HG02763 (cell line): Measurements from ENCODE around the gene BPIFA3.
"Not testable (repeated sequence)": the region's sequence is repeated elsewhere in the genome, so short reads cannot be mapped to it uniquely, and the experiment has no call there.

Experiments used
- ATAC-seq: cut with Tn5 transposase; IDR thresholded peaks from one replicate; pipeline ENCODE4 v1.9.1; 2021; ENCODE audit warnings: mild to moderate bottlenecking, moderate library complexity; ENCODE audit not compliant: unreplicated experiment

The BPIFA3 gene

DNA sequence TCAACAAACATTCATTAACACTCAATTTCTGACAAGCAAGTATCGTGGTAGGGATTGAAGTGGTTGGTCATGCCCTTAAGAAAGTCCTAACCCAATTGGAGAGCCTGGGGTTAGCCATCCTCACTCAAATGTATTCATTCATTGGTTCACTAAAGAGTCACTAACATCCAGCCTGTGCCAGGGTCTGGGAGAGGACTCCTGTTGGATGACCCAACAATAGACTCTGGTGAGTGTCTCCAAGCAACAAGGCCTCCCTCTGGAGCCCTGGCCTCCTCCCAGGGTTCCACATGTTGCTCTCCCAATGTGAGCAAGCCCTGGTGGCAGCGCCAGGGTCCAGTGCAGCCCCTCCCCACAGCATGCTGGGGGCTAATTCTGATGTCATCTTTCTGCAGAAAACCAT is at the start of gene BPIFA3:
Gene BPIFA3, plus strand, starts transcription at position 301 of the 400 bp plus-strand sequence. CDS start 185 bp downstream, outside the sequence.
- no peak for ATAC-seq

DNA sequence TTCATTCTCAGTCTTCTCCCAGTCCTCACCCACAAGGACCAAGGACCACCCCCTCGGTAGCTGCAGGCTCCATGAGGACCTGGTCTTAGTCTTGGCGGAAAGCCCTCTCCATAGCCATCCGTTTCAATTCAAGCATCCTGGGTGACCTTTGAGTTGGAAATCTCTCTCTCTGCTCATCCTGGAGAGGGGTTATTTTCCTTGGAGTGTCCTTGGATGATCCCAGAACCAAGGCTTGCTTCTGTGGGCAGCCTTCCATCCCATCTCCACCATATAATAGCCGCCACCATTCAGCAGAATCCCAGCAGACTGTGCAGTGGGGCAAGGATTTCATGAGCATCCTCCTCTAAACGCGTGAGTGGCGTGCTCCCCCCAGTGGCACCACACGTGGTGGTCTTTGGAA is 49.3 kb upstream of the BPIFA3 start, which contains the start of gene BPIFA2:
Gene BPIFA2, plus strand, starts transcription at position 301 of the 400 bp plus-strand sequence. CDS start 987 bp downstream, outside the sequence.
- no peak for ATAC-seq

DNA sequence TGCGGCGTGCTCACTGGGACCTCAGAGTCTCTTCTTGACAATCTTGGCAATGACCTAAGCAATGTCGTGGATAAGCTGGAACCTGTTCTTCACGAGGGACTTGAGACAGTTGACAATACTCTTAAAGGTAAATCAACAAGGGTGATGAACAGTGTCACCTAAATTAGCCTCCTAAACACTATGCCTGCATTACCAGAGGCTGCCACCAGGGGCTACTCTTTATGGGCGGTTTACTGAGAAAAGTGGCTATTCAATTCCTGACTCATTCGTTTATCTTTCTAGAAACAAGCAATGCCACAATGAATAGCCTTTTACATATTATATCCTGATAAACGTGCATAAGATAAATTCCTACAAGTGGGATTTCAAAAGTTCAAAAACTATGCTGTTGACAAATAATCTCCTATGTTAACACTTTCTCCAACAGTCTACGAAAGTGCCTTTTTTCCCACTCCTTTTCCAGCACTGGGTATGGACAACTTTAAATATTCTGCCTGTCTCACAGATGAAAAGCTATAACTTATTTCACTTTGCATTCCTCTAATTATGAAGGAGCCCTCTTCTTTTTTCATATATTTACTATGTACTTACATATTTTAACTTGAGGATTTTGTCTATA is 47.9 kb upstream of the BPIFA3 start:
- no peak for ATAC-seq

DNA sequence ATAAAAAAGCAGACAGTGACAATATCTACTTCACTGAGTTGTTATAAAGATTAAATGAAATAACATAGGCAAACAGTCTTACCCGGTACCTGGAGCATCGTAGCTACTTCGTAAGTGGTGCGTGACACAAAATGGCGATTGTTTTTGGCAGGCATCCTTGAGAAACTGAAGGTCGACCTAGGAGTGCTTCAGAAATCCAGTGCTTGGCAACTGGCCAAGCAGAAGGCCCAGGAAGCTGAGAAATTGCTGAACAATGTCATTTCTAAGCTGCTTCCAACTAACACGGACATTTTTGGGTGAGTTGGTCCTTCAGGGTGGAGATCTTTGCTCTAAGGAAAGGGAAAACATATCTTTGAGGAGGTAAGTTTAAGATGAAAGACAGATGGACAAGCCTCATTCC is 44.4 kb upstream of the BPIFA3 start:
- no peak for ATAC-seq

DNA sequence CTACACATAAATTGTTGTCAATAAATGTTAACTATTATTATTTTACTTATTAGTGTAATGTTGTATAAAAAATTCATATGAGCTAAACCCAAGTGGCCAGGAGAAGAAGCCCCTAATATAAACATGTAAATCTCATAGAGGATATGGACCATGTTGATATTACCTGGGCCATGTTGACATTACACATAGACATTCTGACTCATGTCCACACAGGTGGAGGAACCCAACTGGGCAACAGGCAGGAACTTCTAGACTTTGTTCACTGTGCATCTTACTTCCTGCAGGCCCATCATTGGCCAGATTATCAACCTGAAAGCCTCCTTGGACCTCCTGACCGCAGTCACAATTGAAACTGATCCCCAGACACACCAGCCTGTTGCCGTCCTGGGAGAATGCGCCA is 42.0 kb upstream of the BPIFA3 start:
- no peak for ATAC-seq

DNA sequence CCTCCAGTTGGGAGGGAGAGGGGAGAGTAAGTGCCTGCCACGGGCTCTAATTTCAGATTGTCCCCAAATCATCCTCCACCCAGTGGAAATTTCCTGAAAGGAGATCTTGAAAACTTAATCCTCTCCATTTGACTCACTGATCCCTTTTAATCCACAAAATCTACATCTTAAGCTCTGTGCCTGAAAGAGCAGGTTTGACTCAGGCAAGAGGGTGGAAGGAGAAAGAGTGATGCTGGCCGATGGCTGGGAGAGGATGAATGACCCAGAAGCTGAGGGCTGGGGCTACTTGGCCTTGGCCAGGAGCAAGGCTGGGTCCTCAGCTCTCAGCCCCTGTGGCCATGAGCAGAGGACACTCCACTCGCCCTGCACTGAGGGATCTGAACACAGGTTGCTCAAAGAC is 41.1 kb upstream of the BPIFA3 start:
- ATAC-seq: no peak

DNA sequence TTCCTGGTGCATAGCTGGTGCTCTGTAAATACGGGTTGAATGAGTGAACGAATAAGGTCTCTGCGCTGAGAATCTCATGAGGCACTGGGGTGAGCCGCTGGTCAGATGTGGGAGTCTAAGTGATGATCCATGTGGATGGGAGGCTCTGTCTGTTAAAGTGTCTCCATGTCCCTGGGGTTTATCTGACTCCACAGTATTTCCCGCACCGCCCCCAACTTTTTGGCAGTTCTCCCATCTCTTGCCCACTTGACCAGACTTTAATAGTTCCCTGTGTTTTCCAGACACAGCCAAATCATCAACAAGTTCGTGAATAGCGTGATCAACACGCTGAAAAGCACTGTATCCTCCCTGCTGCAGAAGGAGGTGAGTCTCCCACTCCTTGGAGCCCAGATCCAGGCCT is 39.3 kb upstream of the BPIFA3 start:
- ATAC-seq: no peak

DNA sequence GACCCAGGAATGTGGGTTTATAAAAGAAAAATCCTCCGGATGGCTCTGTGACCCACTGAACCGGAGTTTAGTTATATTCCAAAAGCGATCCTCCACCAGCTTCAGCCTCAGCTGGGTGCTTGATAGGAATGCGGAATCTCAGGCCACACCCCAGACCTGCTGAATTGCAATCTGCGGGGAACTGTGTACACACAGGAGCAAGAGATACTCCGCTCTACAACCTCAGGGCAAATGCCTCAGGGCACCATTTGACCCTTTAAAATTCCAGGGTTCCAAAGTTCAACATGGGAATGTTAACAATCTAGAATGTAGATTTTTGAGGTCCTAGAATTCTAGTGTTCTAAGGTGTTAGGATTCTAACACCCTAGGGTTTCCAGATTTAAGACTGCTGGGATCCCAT is 38.4 kb upstream of the BPIFA3 start:
- ATAC-seq: no peak

DNA sequence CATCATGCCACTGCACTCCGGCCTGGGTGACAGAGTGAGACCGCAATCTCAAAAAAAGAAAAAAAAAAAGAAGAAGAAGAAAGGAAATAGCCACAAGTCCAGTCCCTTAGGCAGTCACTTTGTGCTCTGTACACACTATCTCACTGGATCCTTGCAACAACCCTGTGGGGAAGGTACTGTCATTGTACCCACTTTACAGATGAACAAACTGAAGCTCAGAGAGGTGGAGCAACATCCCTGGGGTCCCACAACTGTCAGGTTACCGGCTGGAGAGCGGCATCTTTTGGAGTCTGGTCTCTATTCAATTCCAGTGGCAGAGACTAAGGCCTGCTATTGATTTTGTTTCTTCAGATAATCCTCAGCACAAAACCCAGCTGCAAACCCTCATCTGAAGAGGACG is 37.0 kb upstream of the BPIFA3 start:
- no peak for ATAC-seq

DNA sequence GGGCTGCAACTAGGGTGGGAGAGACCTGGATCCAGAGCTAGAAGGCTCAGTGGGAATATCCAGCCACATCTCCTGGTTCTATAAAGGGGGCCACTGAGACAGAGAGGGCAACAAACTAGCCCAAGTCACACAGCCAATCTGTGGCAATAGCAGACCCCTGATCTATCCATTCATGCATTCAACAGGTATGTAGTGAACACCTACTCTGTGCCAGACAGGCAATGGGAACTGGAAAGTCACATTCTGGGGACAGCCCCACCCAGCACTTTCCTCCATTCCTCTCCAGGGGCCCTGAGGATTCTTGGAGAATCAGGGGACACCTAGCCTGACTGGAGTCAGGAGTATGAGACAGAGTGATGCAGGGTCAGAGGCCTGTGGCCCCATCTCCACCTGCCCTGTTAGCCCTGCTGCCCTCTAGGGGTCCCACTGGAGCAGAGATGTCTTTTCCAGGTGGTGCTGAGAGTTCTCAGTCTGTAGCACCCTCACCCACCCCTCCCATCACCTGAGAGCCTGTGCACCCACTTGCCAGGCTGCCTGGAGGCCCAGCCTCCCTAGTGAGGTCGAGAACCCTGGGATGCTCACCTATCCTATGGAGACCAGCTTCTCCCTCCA is 35.6 kb upstream of the BPIFA3 start:
- no peak for ATAC-seq

DNA sequence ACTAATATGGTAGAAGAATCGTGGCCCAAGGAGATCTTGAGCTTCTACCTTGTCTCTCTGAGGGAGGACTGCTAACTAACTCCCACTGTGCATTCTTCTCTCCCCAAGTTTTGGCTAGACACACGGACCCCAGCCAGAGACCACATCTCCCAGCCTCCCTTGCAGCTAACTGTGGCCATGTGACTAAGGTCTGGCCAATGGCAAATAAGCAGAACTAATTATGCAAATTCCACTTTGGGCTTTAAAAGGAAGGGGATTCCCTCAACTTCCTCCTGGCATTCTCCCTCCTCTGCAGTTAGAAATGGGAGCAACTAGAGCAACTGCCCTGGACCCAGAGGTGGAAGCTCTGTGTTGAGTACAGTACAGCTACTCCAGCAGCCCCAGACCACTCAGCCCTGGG is 33.8 kb upstream of the BPIFA3 start:
- ATAC-seq: no peak

DNA sequence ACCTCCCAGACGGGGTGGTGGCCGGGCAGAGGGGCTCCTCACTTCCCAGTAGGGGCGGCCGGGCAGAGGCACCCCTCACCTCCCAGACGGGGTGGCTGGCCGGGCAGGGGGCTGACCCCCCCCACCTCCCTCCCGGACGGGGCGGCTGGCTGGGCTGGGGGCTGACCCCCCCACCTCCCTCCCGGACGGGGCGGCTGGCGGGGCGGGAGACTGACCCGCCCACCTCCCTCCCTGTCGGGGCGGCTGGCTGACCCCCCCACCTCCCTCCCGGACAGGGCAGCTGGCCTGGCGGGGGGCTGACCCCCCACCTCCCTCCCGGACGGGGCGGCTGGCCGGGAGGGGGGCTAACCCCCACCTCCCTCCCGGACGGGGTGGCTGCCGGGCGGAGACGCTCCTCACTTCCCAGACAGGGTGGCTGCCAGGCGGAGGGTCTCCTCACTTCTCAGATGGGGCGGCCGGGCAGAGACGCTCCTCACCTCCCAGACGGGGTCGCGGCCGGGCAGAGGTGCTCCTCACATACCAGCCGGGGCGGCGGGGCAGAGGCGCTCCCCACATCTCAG is 32.0 kb upstream of the BPIFA3 start:
- ATAC-seq: not testable (repeated sequence)

DNA sequence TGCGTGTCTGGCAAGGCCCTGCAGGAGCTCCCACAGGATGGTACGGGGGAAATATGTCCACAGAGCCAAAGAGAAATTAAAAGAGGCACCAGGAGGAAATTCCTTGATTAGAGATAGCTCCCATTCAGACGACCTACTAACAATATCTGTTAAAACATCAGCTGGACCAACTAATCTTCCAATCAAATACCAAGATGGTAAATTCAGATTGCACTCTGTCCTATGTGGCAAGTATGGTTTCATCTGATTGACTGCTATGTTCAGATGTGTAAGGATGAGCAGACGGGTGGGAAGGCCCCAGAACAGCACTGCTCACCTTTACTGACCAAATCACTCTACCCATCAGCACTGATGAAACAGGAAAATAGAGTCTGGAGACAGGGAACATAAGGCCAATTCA is 29.7 kb upstream of the BPIFA3 start:
- no peak for ATAC-seq

DNA sequence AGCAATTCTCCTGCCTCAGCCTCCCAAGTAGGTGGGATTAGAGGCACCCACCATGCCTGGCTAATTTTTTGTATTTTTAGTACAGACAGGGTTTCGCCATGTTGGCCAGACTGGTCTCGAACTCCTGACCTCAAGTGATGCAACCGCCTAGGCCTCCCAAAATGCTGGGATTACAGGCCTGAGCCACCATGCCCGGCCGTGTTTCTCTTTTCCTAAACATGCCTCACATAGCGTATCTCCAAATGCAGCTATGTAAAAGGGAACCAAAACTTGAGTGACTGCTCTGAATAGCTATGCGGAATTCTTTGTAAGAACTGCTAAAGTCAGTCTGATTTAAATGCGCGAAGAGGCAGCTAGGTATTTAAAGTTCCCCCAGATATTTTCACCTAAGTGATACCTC is 28.7 kb upstream of the BPIFA3 start:
- no peak for ATAC-seq

DNA sequence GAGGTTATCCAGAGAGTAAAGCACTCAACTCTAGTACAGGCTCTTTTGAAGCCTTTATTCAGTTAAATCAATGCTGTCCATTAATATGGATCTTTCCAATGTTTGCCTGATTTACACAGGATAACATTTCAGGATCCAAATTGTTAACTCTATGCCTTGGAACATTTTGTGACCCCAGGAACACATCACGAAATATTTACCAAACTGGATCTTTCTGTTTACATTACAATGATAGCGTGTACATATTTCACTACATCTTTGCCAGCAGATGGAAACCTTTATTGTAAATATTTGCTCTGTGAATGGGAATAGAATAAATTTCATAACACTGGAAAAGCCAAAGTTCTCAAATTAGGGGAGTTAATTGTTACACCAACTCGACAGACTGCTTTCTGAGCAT is 25.7 kb upstream of the BPIFA3 start:
- no peak for ATAC-seq

DNA sequence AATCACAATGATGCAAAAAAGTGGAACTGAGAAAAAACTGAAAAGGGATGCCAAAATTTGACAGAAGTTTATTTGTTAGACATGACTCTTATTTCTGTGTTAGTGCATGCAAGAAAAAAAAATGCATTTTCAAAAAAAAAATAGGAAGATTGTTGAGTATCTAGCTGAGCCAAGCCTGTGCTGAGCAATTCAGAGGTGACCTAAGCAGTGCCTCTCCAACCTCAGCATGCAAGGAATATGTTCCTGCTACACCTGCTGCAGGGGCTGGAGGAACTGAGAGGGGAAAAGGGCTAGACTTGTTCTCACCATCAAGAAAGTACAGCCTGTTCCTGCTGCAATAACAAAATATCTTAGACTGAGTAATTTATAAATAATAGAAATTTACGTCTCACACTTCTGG is 25.2 kb upstream of the BPIFA3 start:
- ATAC-seq: no peak

DNA sequence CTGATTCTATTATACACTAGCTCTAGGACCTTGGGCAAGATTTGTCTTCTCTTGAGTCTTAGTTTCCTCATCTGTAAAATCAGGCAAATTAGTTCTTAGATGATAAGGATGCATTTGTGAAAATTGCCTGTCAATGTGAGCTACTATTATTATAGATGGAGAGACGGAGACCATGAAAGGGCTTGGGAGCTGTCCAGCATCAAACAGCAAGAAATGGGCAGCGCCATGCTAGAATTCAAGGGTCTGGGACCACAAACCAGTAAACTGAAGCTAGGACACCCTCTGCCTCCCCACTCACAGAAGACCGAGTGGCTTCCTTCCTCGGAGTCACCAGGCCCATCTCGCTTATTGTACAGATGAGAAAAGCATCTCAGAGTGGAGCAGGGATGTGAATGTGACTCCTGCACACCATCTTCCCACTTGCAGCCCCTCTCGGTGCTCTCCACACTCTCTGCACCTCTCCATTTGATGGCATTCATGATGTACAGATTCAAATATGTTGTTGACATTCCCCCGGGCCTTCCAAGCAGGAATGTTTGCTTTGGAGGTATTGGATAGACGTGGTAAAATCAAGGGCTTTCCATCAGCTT is 24.1 kb upstream of the BPIFA3 start:
- ATAC-seq: no peak

DNA sequence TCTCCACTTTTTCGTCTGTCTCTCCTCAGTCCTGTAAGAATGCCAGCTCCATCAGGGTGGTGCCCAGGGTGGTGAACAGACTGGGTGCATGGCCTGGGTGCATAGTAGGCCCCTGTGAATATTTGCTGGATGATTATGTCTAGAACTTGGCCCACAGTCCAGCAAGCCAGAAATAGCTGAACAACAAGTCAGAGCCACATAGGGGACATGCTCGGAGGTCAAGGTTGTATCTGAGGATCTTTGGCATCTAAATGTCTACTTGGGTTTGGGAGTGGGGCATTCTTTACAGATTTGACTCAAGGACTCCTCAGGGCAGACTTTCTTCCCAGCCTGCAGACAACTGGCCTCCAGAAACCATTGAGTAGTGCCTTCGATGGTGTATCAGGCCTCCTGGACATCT is 18.1 kb upstream of the BPIFA3 start:
- ATAC-seq: no peak

DNA sequence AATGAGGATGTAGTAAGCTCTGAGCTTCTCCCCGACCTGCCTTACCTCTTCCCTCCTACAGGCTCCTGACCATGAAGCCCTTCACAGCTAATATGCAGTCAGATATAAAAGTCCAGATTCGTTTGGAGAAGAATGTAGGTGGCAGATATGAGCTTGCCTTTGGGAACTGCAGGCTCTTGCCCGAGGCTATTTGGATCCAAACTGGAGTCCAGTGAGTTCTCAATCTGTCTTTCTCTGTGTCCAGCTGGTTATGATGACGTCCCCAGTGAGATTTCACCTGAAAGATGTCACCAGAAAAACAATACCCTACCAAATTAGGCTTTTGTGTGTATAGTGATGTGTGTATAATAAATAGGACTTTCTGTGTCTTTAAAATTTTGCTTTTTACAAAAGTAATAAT is 14.7 kb upstream of the BPIFA3 start:
- no peak for ATAC-seq

DNA sequence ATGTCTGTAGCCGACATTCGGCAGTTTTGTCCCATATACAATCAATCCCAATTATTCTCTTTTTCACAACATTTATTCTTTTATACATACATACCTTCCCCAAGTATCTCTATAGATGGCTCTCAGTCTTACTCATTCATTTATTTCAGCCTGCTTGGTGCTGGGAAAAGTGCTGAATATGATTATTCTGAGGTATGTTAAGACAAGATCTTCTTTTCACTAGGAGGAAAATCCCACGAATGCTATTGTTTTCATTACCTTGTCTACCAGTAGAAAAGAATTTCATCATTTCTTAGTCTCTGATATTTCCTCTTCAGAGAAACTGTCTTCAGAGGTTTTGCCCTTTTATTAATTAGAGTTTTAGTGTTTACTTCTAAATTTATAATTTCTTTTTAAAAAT is 13.7 kb upstream of the BPIFA3 start:
- no peak for ATAC-seq

DNA sequence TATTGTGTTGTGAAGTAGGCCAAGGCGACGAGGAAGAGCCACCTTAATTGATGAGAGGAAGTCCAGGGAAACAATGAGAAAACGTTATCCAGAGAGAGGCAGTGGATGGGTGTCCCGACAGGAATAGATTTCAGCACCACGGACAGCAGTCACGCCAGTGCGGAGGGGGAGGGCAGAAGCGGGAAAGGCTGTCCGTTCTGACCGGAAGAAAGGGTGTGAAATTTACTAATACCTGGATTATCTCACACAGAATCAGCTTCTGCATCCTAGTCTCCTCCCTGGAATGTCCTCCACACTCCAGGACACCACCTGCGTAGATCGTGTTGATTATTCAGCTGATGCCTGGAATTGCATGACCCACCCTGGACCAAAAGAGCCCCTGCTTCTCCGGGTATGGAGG is 7.4 kb upstream of the BPIFA3 start:
- no peak for ATAC-seq

DNA sequence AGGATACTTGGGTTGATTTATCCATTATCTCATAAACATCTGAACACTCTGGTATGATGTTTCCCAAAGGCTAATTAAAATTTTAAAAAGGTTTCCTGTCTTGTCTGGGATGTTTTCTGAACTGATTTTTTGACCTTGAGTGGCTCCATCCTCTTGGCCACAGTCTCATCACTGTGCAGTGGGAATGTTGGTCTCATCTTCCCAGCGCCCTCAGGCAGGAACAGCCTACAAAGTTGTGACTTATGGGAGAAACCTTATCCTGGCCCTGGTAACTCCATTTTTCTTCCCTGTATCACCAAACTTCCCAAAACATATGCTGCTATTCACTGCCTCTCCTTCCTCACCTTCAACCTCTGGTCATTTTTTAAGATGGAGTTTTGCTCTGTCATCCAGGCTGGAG is 6.8 kb upstream of the BPIFA3 start:
- no peak for ATAC-seq
